GM12878 (cell line): ENCODE results near the gene NXPH2. TPM values are rescaled to one million over a fixed set of nuclear protein-coding genes. Genes with fewer than 3 reads are reported as not detected.

ENCODE experiments used
- ATAC-seq: fragments of 200-7000 bp; cut with Tn5 transposase; 3 replicates; pipeline ENCODE4 v1.9.1; 2020; ENCODE audit warnings: mild to moderate bottlenecking, moderate library complexity
- BruUV-seq: library from RNA; stranded (reverse); fragments of 400-500 nt; replicated peaks from 2 replicates; lab custom pipeline; 2021; lab: Mats Ljungman, UMichigan
- CTCF ChIA-PET: fragments of 300-600 bp; sonication (Branson Sonifier 250); formaldehyde crosslinking; extraction: SDS; loops from one replicate; lab custom pipeline; 2021; ENCODE audit warnings: inconsistent platforms; lab: Yijun Ruan, JAX
- POLR2A ChIA-PET: fragments of 350-600 bp; formaldehyde crosslinking; extraction: SDS; loops from one replicate; lab custom pipeline; 2021; ENCODE audit warnings: inconsistent platforms; lab: Charles Lee
- RAD21 ChIA-PET: fragments of 300-600 bp; sonication (Branson Sonifier 250); formaldehyde crosslinking; loops from one replicate; lab custom pipeline; 2023; ENCODE audit warnings: antibody characterized with exemption; ENCODE audit not compliant: unreplicated experiment; lab: Charles Lee
- SMC1A ChIA-PET: fragments of 300-600 bp; sonication (Branson Sonifier 250); formaldehyde crosslinking; loops from one replicate; lab custom pipeline; 2023; ENCODE audit not compliant: unreplicated experiment, uncharacterized antibody; lab: Charles Lee
- DNase-seq: peaks from one replicate; pipeline ENCODE4 v3.0.0-alpha.2; 2011; ENCODE audit warnings: low read depth, low spot score
- FAIRE-seq: peaks from 3 replicates; lab custom pipeline; 2011; peaks lifted over from hg19 to GRCh38; lab: Jason Lieb, UNC
- H2AFZ ChIP-seq: 2 replicates; pipeline ENCODE4 v1.6.0; 2011; ENCODE audit warnings: low read depth, low read length, control low read depth; ENCODE audit not compliant: control insufficient read depth
- H3K27ac ChIP-seq: 2 replicates; pipeline ENCODE4 v1.5.1; 2011; ENCODE audit warnings: control low read depth; ENCODE audit not compliant: control insufficient read depth, insufficient read depth
- H3K27me3 ChIP-seq, 2 experiments: replicated peaks in 1 of 2; 2 replicates each; pipeline versions ENCODE4 v1.6.0 to v1.6.1; 2011; ENCODE audit warnings: low read length in 1 of 2; ENCODE audit not compliant: control insufficient read depth in 2 of 2, insufficient read depth in 2 of 2
- H3K36me3 ChIP-seq, 2 experiments: 2 replicates each; pipeline ENCODE4 v1.5.1; 2011; ENCODE audit warnings: low read length in 1 of 2; ENCODE audit not compliant: control insufficient read depth in 2 of 2, insufficient read depth in 2 of 2
- H3K4me1 ChIP-seq: 2 replicates; pipeline ENCODE4 v1.6.1; 2011; ENCODE audit warnings: mild to moderate bottlenecking, low read length, moderate library complexity, mixed read lengths; ENCODE audit not compliant: control insufficient read depth, insufficient read depth
- H3K4me2 ChIP-seq: 2 replicates; pipeline ENCODE4 v1.6.0; 2011; ENCODE audit warnings: control low read depth; ENCODE audit not compliant: control insufficient read depth, insufficient read depth
- H3K4me3 ChIP-seq: fragments of 200-600 bp; sonication (generic); 2 replicates; pipeline ENCODE4 v1.5.1; 2016
- H3K79me2 ChIP-seq: 2 replicates; pipeline ENCODE4 v1.6.0; 2011; ENCODE audit warnings: low read length; ENCODE audit not compliant: control insufficient read depth, insufficient read depth
- H3K9ac ChIP-seq: 2 replicates; pipeline ENCODE4 v1.8.0; 2011; ENCODE audit warnings: low read length, control low read depth, mixed read lengths; ENCODE audit not compliant: control insufficient read depth, insufficient read depth
- H3K9me3 ChIP-seq: replicated peaks from 3 replicates; pipeline ENCODE4 v1.5.1; 2011; ENCODE audit warnings: mild to moderate bottlenecking, low read length; ENCODE audit not compliant: control insufficient read depth, insufficient read depth
- H4K20me1 ChIP-seq: 2 replicates; pipeline ENCODE4 v1.6.0; 2011; ENCODE audit not compliant: control insufficient read depth, insufficient read depth
- ATF7 ChIP-seq: fragments of 450-650 bp; IDR thresholded peaks from 2 replicates; pipeline ENCODE4 v1.6.1; 2016; ENCODE audit warnings: low read depth, mild to moderate bottlenecking
- E2F4 ChIP-seq: IDR thresholded peaks from 2 replicates; pipeline ENCODE4 v1.6.1; 2012; ENCODE audit warnings: low read depth, low read length, improper control_type of control experiment
- MTA2 ChIP-seq: fragments of 450-650 bp; IDR thresholded peaks from 2 replicates; pipeline ENCODE4 v1.6.1; 2016; ENCODE audit warnings: low read depth, mild to moderate bottlenecking, moderate library complexity
- NR2C2 ChIP-seq: IDR thresholded peaks from 2 replicates; pipeline ENCODE4 v1.6.1; 2011; ENCODE audit warnings: borderline replicate concordance, low read depth; ENCODE audit not compliant: control insufficient read depth, insufficient read length
- RAD21 ChIP-seq: IDR thresholded peaks from 2 replicates; pipeline ENCODE4 v1.6.1; 2011; ENCODE audit warnings: mild to moderate bottlenecking, low read depth, low read length, moderate library complexity; ENCODE audit not compliant: insufficient read depth
- STAT3 ChIP-seq: IDR thresholded peaks from 2 replicates; pipeline ENCODE4 v1.6.1; 2011; ENCODE audit warnings: low read depth, low read length, improper control_type of control experiment
- ZBTB40 ChIP-seq: fragments of 450-650 bp; IDR thresholded peaks from 2 replicates; pipeline ENCODE4 v1.6.1; 2016; ENCODE audit warnings: mild to moderate bottlenecking, moderate library complexity, borderline replicate concordance
- WGBS: methylation state at CpG from one replicate; pipeline ENCODE4 v1.1.6; 2016; ENCODE audit warnings: low lambda C conversion rate; ENCODE audit not compliant: insufficient replicate concordance, insufficient coverage; ENCODE audit errors: missing lambda C conversion rate; 5-methylcytosine and 5-hydroxymethylcytosine counted together
- in situ Hi-C: fragments of 300-500 bp; cut with MboI; formaldehyde crosslinking; loops from 9 replicates; pipeline ENCODE4 v1.14.3; 2018; ENCODE audit warnings: mixed read lengths
- intact Hi-C: fragments of 100-400 bp; cut with micrococcal nuclease; formaldehyde crosslinking; loops from one replicate; pipeline ENCODE4 v1.14.2; 2022; ENCODE audit not compliant: unreplicated experiment
- polyA plus RNA-seq, 11 experiments: library from polyadenylated mRNA; depleted of rRNA in 4 of 11; unstranded in 6 of 11; stranded (reverse) in 5 of 11; fragments of >200 nt; fragmentation: Nextera tagmentation in 4 of 11; fragmentation: Illumina TruSeq in 1 of 11; extraction: Ambion mirVana in 4 of 11; extraction: Trizol in 1 of 11; gene quantifications; 1 replicate in 1 of 11; 2 replicates in 10 of 11; pipeline versions ENCODE4 v1.2.1 to v1.2.3, GENCODE V29; 2011 to 2016; ENCODE audit warnings: inconsistent platforms in 2 of 11, missing spikeins in 2 of 11, low read depth in 1 of 11
- total RNA-seq, 4 experiments: library from RNA; depleted of rRNA in 3 of 4; stranded (reverse); fragments of >200 nt in 3 of 4; fragmentation: Illumina TruSeq in 1 of 4; extraction: Trizol in 1 of 4; gene quantifications; 2 replicates each; pipeline versions ENCODE4 v1.2.1 to v1.2.3, GENCODE V29; 2013 to 2021

NXPH2 gene
- total and polyA plus RNA-seq, 10 of the 15 experiments (the other 5 are each of a cell fraction or from before 2014, with no cell fraction given), result not detected

GRCh38 chr2:138724327-138724726 lies 55.9 kb downstream of the NXPH2 start:
- Histone ChIP-seq H3K79me2 (no peaks in the 10 kb centered on the region), H2AFZ (no peak overlapping the region), H3K4me1 (no peaks in the 10 kb centered on the region)
- ChIA-PET SMC1A (interaction anchor here (0.6 to 1.8 kb wide), 2 partner anchors 13 to 102 kb away, joined by 3 read pairs; no protein-coding TSS in a partner anchor), RAD21 (interaction anchor here (1.0 kb wide), 1 partner anchor 11 kb away, joined by 3 read pairs; no protein-coding TSS in a partner anchor), POLR2A (no interaction called here), CTCF (no interaction called here)
- in situ Hi-C loops, result no loop called here
- BruUV-seq, result no TSS peak
- no peak for TF ChIP-seq NR2C2
- no peak for TF ChIP-seq ZBTB40
- TF ChIP-seq STAT3, result no peak
- no peak for TF ChIP-seq E2F4
- no peak for TF ChIP-seq ATF7
- no peak for TF ChIP-seq MTA2
- TF ChIP-seq RAD21, result no peak
- TF ChIP-seq, all 136 proteins: peak for 0
- Histone ChIP-seq H3K36me3 (no peaks in the 10 kb centered on the region), H3K4me2 (no peak overlapping the region), H4K20me1 (no peaks in the 10 kb centered on the region), H3K27me3 (no peaks in the 10 kb centered on the region; a peak in 2 of 4 replicates), H3K27ac (no peak overlapping the region), H3K4me3 (no peak overlapping the region), H3K9ac (no peak overlapping the region), H3K9me3 (no peaks in the 10 kb centered on the region; the same call in 2 of the 3 replicates)
- intact Hi-C loops, result no loop called here
- ATAC-seq, result no peak
- 62% methylated on average over 2 of the region's 2 CpGs for WGBS
- no peak for FAIRE-seq
- DNase-seq, result no peak
